Ureter (tissue), 1 donor: ENCODE measurements around the gene TWSG1. TPM values are rescaled to one million over a fixed set of nuclear protein-coding genes. Genes with fewer than 3 reads are reported as not detected.
"Not testable (repeated sequence)": the region's sequence is repeated elsewhere in the genome, so short reads cannot be mapped to it uniquely, and the experiment has no call there.

Experiments used
- DNase-seq: peaks from one replicate; pipeline ENCODE4 v3.0.0-alpha.2; 2020; ENCODE audit warnings: low spot score
- total RNA-seq: library from RNA; stranded (reverse); gene quantifications from one replicate; pipeline ENCODE4 v1.2.4, GENCODE V29; 2023
- donor health status: DM: yes; HTN: yes; CAD: no.

Gene TWSG1
- total RNA-seq, 1 donor from 2014 or later, result 44.6 TPM

GRCh38 chr18:9334973-9335696, 562 bp downstream of the TWSG1 start:
- DNase-seq, result no peak

- DNase-seq, result no peak
These were observed 1.1 kb downstream of the TWSG1 start for GRCh38 chr18:9335697-9336045.

- no peak for DNase-seq
These were observed 2.3 kb downstream of the TWSG1 start for GRCh38 chr18:9336827-9337226.

- DNase-seq, result no peak
These were observed 3.3 kb downstream of the TWSG1 start for GRCh38 chr18:9337873-9338272.

GRCh38 chr18:9340472-9340871, 5.9 kb downstream of the TWSG1 start:
- no peak for DNase-seq

GRCh38 chr18:9343577-9343976, 9.0 kb downstream of the TWSG1 start:
- DNase-seq, result no peak

GRCh38 chr18:9346775-9347174, 12.2 kb downstream of the TWSG1 start:
- DNase-seq, result no peak

- no peak for DNase-seq
These were observed 13.6 kb downstream of the TWSG1 start for GRCh38 chr18:9348079-9348671.

GRCh38 chr18:9348766-9349165, 14.2 kb downstream of the TWSG1 start:
- DNase-seq, result no peak

GRCh38 chr18:9353596-9353995, 19.0 kb downstream of the TWSG1 start:
- DNase-seq, result no peak

GRCh38 chr18:9354256-9354655, 19.7 kb downstream of the TWSG1 start:
- DNase-seq, result no peak

GRCh38 chr18:9356976-9357375, 22.4 kb downstream of the TWSG1 start:
- DNase-seq, result no peak

GRCh38 chr18:9359796-9360195, 25.2 kb downstream of the TWSG1 start:
- no peak for DNase-seq

GRCh38 chr18:9361191-9361590, 26.6 kb downstream of the TWSG1 start:
- no peak for DNase-seq

GRCh38 chr18:9362869-9363268, 28.3 kb downstream of the TWSG1 start:
- no peak for DNase-seq

- DNase-seq, result no peak
These were observed 29.7 kb downstream of the TWSG1 start for GRCh38 chr18:9364242-9364641.

- no peak for DNase-seq
These were observed 30.8 kb downstream of the TWSG1 start for GRCh38 chr18:9365406-9365805.

GRCh38 chr18:9366126-9366714, 31.6 kb downstream of the TWSG1 start:
- DNase-seq, result peak; percentile 54

GRCh38 chr18:9373254-9373653, 38.7 kb downstream of the TWSG1 start:
- DNase-seq, result not testable (repeated sequence)

- DNase-seq, result no peak
These were observed 44.5 kb downstream of the TWSG1 start for GRCh38 chr18:9379118-9379517.

GRCh38 chr18:9380101-9380500, 45.5 kb downstream of the TWSG1 start:
- no peak for DNase-seq

GRCh38 chr18:9380621-9381395, 46.2 kb downstream of the TWSG1 start:
- DNase-seq, result no peak

GRCh38 chr18:9386879-9387278, 52.3 kb downstream of the TWSG1 start:
- no peak for DNase-seq
